SK-N-SH (cell line): ENCODE data around the gene NCAM1. TPM values are rescaled to one million over a fixed set of nuclear protein-coding genes. Genes with fewer than 3 reads are reported as not detected.

Experiments used
- CTCF ChIA-PET: fragments of 300-600, 350-600 bp; formaldehyde crosslinking; extraction: SDS; loops from one replicate; lab custom pipeline; 2021; lab: Yijun Ruan, JAX
- POLR2A ChIA-PET: fragments of 350-600 bp; sonication (Branson Sonifier 250); formaldehyde crosslinking; extraction: SDS; loops from one replicate; lab custom pipeline; 2020; ENCODE audit warnings: antibody characterized with exemption, inconsistent platforms; lab: Yijun Ruan, JAX
- DNase-seq: peaks from one replicate; pipeline ENCODE4 v3.0.0; 2012
- H2AFZ ChIP-seq: fragments of 200-600 bp; sonication (generic); 2 replicates; pipeline ENCODE4 v1.8.1; 2016; ENCODE audit warnings: antibody characterized with exemption, mild to moderate bottlenecking, low read depth
- H3F3A ChIP-seq: fragments of 200-600 bp; sonication (generic); replicated peaks from 2 replicates; pipeline ENCODE3; 2016; ENCODE audit warnings: antibody characterized with exemption, mild to moderate bottlenecking; ENCODE audit not compliant: insufficient read depth
- H3K27ac ChIP-seq, 2 experiments: fragments of 200-500 bp in 1 of 2; fragments of 200-600 bp in 1 of 2; sonication (Bioruptor generic) in 1 of 2; sonication (generic), shearing (Covaris generic) in 1 of 2; 2 replicates each; pipeline versions ENCODE4 v1.5.1 to v1.6.1; 2014 to 2016; ENCODE audit warnings: low read depth in 2 of 2, inconsistent platforms in 1 of 2, low read length in 1 of 2, mild to moderate bottlenecking in 1 of 2, mixed read lengths in 1 of 2
- H3K27me3 ChIP-seq: fragments of 200-600 bp; sonication (generic), shearing (Covaris generic); 2 replicates; pipeline ENCODE4 v1.6.1; 2016; ENCODE audit warnings: mixed run types; ENCODE audit not compliant: insufficient read depth
- H3K36me3 ChIP-seq, 2 experiments: fragments of 200-500 bp in 1 of 2; fragments of 200-600 bp in 1 of 2; sonication (Bioruptor generic) in 1 of 2; sonication (generic) in 1 of 2; replicated peaks in 1 of 2; 2 replicates each; pipeline versions ENCODE3 to v1.5.1; 2014 to 2016; ENCODE audit warnings: low read length in 1 of 2, mild to moderate bottlenecking in 1 of 2; ENCODE audit not compliant: insufficient read depth in 2 of 2, control insufficient read depth in 1 of 2
- H3K4me1 ChIP-seq, 2 experiments: fragments of 200-500 bp in 1 of 2; fragments of 200-600 bp in 1 of 2; sonication (Bioruptor generic) in 1 of 2; sonication (generic), shearing (Covaris generic) in 1 of 2; 2 replicates each; pipeline versions ENCODE4 v1.5.1 to v1.6.1; 2014 to 2016; ENCODE audit warnings: low read depth in 1 of 2, low read length in 1 of 2, mixed run types in 1 of 2; ENCODE audit not compliant: insufficient read depth in 2 of 2, control insufficient read depth in 1 of 2
- H3K4me2 ChIP-seq: fragments of 200-600 bp; sonication (generic), shearing (Covaris generic); 2 replicates; pipeline ENCODE4 v1.6.1; 2017; ENCODE audit warnings: mixed run types
- H3K4me3 ChIP-seq, 2 experiments: fragments of 200-500 bp in 1 of 2; fragments of 200-600 bp in 1 of 2; sonication (Bioruptor generic) in 1 of 2; sonication (generic), shearing (Covaris generic) in 1 of 2; 2 replicates each; pipeline versions ENCODE4 v1.5.1 to v1.8.1; 2014 to 2016; ENCODE audit warnings: low read depth in 2 of 2, inconsistent platforms in 1 of 2, low read length in 1 of 2, mild to moderate bottlenecking in 1 of 2, mixed read lengths in 1 of 2, moderate library complexity in 1 of 2
- H3K79me2 ChIP-seq: fragments of 200-600 bp; sonication (generic); 2 replicates; pipeline ENCODE4 v1.8.1; 2017; ENCODE audit warnings: mild to moderate bottlenecking; ENCODE audit not compliant: insufficient read depth
- H3K9ac ChIP-seq: fragments of 200-600 bp; sonication (generic); 2 replicates; pipeline ENCODE4 v1.6.1; 2017; ENCODE audit warnings: mixed run types
- H3K9me2 ChIP-seq: fragments of 200-600 bp; sonication (generic); 2 replicates; pipeline ENCODE4 v1.6.1; 2017; ENCODE audit warnings: mixed run types
- H3K9me3 ChIP-seq: fragments of 200-600 bp; sonication (generic); 2 replicates; pipeline ENCODE4 v1.6.1; 2017; ENCODE audit warnings: mixed run types, mild to moderate bottlenecking, moderate library complexity
- H4K20me1 ChIP-seq: fragments of 200-600 bp; sonication (generic); 2 replicates; pipeline ENCODE4 v1.6.1; 2017; ENCODE audit warnings: mild to moderate bottlenecking, mixed run types; ENCODE audit not compliant: insufficient read depth
- CHD2 ChIP-seq: fragments of 150-350 bp; IDR thresholded peaks from 2 replicates; pipeline ENCODE4 v1.6.1; 2018; ENCODE audit warnings: low read length; ENCODE audit not compliant: partially characterized antibody
- FOSL2 ChIP-seq: IDR thresholded peaks from 2 replicates; pipeline ENCODE4 v1.4.0; 2012; ENCODE audit warnings: low read depth, mild to moderate bottlenecking, moderate library complexity, borderline replicate concordance
- FOXJ3 ChIP-seq: sonication (generic); formaldehyde crosslinking; IDR thresholded peaks from 2 replicates; pipeline ENCODE4 v1.5.1; 2020; ENCODE audit warnings: mild to moderate bottlenecking, missing genetic modification reagents
- FOXM1 ChIP-seq: IDR thresholded peaks from 2 replicates; pipeline ENCODE4 v1.4.0; 2012; ENCODE audit warnings: low read depth, mild to moderate bottlenecking
- GABPA ChIP-seq: IDR thresholded peaks from 2 replicates; pipeline ENCODE4 v1.4.0; 2012; ENCODE audit warnings: low read depth, mild to moderate bottlenecking
- GATA2 ChIP-seq: sonication (generic); formaldehyde crosslinking; IDR thresholded peaks from 2 replicates; pipeline ENCODE4 v1.5.0; 2020; ENCODE audit warnings: mild to moderate bottlenecking, missing genetic modification reagents
- MXI1 ChIP-seq: IDR thresholded peaks from 2 replicates; pipeline ENCODE4 v1.6.1; 2012; ENCODE audit warnings: mild to moderate bottlenecking, low read depth, low read length, improper control_type of control experiment
- NRF1 ChIP-seq: IDR thresholded peaks from 2 replicates; pipeline ENCODE4 v1.6.1; 2012; ENCODE audit warnings: low read depth, mild to moderate bottlenecking, low read length
- RFX5 ChIP-seq: IDR thresholded peaks from 2 replicates; pipeline ENCODE4 v1.6.1; 2012; ENCODE audit warnings: mild to moderate bottlenecking, improper control_type of control experiment, low read length
- RXRA ChIP-seq: IDR thresholded peaks from 2 replicates; pipeline ENCODE4 v1.4.0; 2012; ENCODE audit warnings: low read depth, mild to moderate bottlenecking, borderline replicate concordance
- SIN3A ChIP-seq: IDR thresholded peaks from 2 replicates; pipeline ENCODE4 v1.6.1; 2012; ENCODE audit warnings: low read depth, mild to moderate bottlenecking, low read length, moderate library complexity, borderline replicate concordance
- SMC3 ChIP-seq: IDR thresholded peaks from 2 replicates; pipeline ENCODE4 v1.6.1; 2012; ENCODE audit warnings: low read depth, low read length, improper control_type of control experiment
- TAF1 ChIP-seq: IDR thresholded peaks from 2 replicates; pipeline ENCODE4 v1.6.1; 2012; ENCODE audit warnings: low read depth, mild to moderate bottlenecking, low read length, moderate library complexity, borderline replicate concordance
- TCF12 ChIP-seq: IDR thresholded peaks from 2 replicates; pipeline ENCODE4 v1.4.0; 2012
- WGBS: methylation state at CpG from one replicate; pipeline ENCODE4 v1.1.6; 2017; ENCODE audit warnings: low lambda C conversion rate; 5-methylcytosine and 5-hydroxymethylcytosine counted together
- polyA plus RNA-seq, 3 experiments: library from polyadenylated mRNA; depleted of rRNA; stranded (reverse); fragments of >200 nt; gene quantifications; 2 replicates each; pipeline ENCODE4 v1.2.3, GENCODE V29; 2012
- TF ChIP-seq, protein P1 (sequence below): IDR thresholded peaks from 2 replicates; pipeline ENCODE4 v1.6.1; 2012; ENCODE audit warnings: mild to moderate bottlenecking, low read depth, low read length, moderate library complexity
- TF ChIP-seq, protein P2 (sequence below): fragments of 150-350 bp; IDR thresholded peaks from 2 replicates; pipeline ENCODE4 v1.6.1; 2016; ENCODE audit warnings: mild to moderate bottlenecking, low read depth, low read length
- TF ChIP-seq, protein P3 (sequence below): IDR thresholded peaks from 2 replicates; pipeline ENCODE4 v1.4.0; 2012; ENCODE audit warnings: low read depth, borderline replicate concordance
- TF ChIP-seq, protein P4 (sequence below): IDR thresholded peaks from 2 replicates; pipeline ENCODE4 v1.4.0; 2012; ENCODE audit warnings: low read depth

The NCAM1 gene
- polyA plus RNA-seq, 1 of the 3 experiments (the other 2 are of a cell fraction) = 19.4 TPM

DNA sequence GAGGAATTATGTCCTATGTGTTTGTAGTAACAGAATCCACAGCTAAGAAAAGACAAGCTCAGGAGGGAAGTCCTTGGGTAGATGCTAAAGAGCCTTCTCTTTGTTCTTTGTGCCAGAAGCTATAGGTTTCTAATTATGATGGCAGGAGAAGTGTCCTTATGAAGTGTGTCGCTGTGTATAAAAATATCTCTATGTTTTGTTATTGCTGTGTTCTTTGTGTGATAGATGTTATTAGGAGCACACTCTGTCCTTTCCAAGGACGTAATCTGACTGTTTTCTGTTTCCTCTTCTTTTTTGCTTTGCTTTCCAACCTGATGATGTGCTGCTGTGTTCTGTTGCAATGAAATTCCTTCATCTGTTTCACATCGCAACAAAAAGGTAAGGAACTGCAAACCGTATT, 171.9 kb downstream of the NCAM1 start (continued):
- TF ChIP-seq, protein P1, sequence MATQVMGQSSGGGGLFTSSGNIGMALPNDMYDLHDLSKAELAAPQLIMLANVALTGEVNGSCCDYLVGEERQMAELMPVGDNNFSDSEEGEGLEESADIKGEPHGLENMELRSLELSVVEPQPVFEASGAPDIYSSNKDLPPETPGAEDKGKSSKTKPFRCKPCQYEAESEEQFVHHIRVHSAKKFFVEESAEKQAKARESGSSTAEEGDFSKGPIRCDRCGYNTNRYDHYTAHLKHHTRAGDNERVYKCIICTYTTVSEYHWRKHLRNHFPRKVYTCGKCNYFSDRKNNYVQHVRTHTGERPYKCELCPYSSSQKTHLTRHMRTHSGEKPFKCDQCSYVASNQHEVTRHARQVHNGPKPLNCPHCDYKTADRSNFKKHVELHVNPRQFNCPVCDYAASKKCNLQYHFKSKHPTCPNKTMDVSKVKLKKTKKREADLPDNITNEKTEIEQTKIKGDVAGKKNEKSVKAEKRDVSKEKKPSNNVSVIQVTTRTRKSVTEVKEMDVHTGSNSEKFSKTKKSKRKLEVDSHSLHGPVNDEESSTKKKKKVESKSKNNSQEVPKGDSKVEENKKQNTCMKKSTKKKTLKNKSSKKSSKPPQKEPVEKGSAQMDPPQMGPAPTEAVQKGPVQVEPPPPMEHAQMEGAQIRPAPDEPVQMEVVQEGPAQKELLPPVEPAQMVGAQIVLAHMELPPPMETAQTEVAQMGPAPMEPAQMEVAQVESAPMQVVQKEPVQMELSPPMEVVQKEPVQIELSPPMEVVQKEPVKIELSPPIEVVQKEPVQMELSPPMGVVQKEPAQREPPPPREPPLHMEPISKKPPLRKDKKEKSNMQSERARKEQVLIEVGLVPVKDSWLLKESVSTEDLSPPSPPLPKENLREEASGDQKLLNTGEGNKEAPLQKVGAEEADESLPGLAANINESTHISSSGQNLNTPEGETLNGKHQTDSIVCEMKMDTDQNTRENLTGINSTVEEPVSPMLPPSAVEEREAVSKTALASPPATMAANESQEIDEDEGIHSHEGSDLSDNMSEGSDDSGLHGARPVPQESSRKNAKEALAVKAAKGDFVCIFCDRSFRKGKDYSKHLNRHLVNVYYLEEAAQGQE = no peak
- no peak for TF ChIP-seq MXI1
- TF ChIP-seq, all 33 proteins: peak for 0

DNA sequence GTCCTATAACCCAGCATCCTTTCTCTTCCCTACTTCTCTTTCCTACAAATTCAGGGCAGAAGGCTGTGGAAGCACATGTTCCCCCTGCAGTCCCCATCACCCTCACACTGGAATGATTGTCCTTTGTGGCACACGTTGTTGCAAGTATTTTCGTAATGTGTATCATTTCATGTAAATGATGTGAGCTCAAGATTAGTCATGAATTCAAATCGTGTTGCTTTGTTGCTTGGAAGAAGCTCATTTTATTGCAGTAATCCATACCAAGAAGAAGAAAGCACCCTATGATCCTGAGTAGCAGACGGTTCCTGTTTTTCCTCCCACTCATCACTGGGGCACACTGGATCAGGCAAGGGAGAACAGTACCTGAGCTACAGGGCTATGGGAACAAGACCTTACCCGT, 173.4 kb downstream of the NCAM1 start:
- DNase-seq = no peak
- no peak for TF ChIP-seq FOXJ3 (CRISPR knock-in tag)
- no peak for TF ChIP-seq CHD2
- TF ChIP-seq SMC3 = no peak
- TF ChIP-seq NRF1 = no peak
- no peak for TF ChIP-seq GABPA
- TF ChIP-seq, protein P2, sequence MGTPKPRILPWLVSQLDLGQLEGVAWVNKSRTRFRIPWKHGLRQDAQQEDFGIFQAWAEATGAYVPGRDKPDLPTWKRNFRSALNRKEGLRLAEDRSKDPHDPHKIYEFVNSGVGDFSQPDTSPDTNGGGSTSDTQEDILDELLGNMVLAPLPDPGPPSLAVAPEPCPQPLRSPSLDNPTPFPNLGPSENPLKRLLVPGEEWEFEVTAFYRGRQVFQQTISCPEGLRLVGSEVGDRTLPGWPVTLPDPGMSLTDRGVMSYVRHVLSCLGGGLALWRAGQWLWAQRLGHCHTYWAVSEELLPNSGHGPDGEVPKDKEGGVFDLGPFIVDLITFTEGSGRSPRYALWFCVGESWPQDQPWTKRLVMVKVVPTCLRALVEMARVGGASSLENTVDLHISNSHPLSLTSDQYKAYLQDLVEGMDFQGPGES = no peak
- TF ChIP-seq FOXM1 = no peak
- TF ChIP-seq RFX5 = no peak
- no peak for TF ChIP-seq SIN3A
- TF ChIP-seq, protein P3, sequence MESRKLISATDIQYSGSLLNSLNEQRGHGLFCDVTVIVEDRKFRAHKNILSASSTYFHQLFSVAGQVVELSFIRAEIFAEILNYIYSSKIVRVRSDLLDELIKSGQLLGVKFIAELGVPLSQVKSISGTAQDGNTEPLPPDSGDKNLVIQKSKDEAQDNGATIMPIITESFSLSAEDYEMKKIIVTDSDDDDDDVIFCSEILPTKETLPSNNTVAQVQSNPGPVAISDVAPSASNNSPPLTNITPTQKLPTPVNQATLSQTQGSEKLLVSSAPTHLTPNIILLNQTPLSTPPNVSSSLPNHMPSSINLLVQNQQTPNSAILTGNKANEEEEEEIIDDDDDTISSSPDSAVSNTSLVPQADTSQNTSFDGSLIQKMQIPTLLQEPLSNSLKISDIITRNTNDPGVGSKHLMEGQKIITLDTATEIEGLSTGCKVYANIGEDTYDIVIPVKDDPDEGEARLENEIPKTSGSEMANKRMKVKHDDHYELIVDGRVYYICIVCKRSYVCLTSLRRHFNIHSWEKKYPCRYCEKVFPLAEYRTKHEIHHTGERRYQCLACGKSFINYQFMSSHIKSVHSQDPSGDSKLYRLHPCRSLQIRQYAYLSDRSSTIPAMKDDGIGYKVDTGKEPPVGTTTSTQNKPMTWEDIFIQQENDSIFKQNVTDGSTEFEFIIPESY = no peak
- TF ChIP-seq, protein P4, sequence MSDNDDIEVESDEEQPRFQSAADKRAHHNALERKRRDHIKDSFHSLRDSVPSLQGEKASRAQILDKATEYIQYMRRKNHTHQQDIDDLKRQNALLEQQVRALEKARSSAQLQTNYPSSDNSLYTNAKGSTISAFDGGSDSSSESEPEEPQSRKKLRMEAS = no peak
- no peak for TF ChIP-seq TCF12
- TF ChIP-seq FOSL2 = no peak
- no peak for TF ChIP-seq TAF1
- TF ChIP-seq GATA2 (CRISPR knock-in tag) = no peak
- TF ChIP-seq MXI1 = no peak
- no peak for TF ChIP-seq RXRA
- Histone ChIP-seq H3K9ac (no peak overlapping the region), H3F3A (no peaks in the 10 kb centered on the region), H3K9me2 (no peaks in the 10 kb centered on the region), H3K36me3 (no peaks in the 10 kb centered on the region), H4K20me1 (no peaks in the 10 kb centered on the region), H3K4me1 (peaks cover 0 to 51% of the 10 kb centered on the region in 2 experiments; a peak in 2 of 4 replicates), H3K79me2 (no peaks in the 10 kb centered on the region), H3K4me2 (no peak overlapping the region), H3K27ac (no peak overlapping the region), H3K27me3 (no peaks in the 10 kb centered on the region), H3K9me3 (no peaks in the 10 kb centered on the region), H3K4me3 (no peak overlapping the region), H2AFZ (no peak overlapping the region)
- 67% methylated on average over 5 of the region's 5 CpGs for WGBS
- ChIA-PET POLR2A (interaction anchor here (0.6 kb wide), 1 partner anchor 1110 kb away, joined by 3 read pairs; no protein-coding TSS in a partner anchor), CTCF (interaction anchor here (1.6 kb wide), 1 partner anchor 155 kb away, joined by 3 read pairs; no protein-coding TSS in a partner anchor)
